Measurements from ENCODE around the gene TEDDM1. TPM values are rescaled to one million over a fixed set of nuclear protein-coding genes. Genes with fewer than 3 reads are reported as not detected.
A peak's percentile ranks its signal among the peaks of the same experiment; 100 is the strongest.
"Not testable (repeated sequence)": the region's sequence is repeated elsewhere in the genome, so short reads cannot be mapped to it uniquely, and the experiment has no call there.

TEDDM1 gene
- total RNA-seq, 1 donor from 2014 or later: not detected

GRCh38 chr1:182386980-182387379, 13.5 kb downstream of the TEDDM1 start:
- intact Hi-C loops (cut with DNase I): no loop called here
- no peak for DNase-seq
- no peak for ATAC-seq (ENCODE audit: poor library complexity)

GRCh38 chr1:182385885-182386853, 14.3 kb downstream of the TEDDM1 start:
- DNase-seq (no peak), ATAC-seq (ENCODE audit: poor library complexity) (no peak)
- intact Hi-C loops (cut with DNase I): no loop called here

- ATAC-seq (ENCODE audit: poor library complexity): no peak
- intact Hi-C loops (cut with DNase I): no loop called here
- no peak for DNase-seq
Observed at GRCh38 chr1:182384387-182384960, 16.0 kb downstream of the TEDDM1 start.

GRCh38 chr1:182383934-182384333, 16.5 kb downstream of the TEDDM1 start:
- no peak for ATAC-seq (ENCODE audit: poor library complexity)
- DNase-seq: no peak
- intact Hi-C loops (cut with DNase I): no loop called here

- DNase-seq (no peak), ATAC-seq (ENCODE audit: poor library complexity) (no peak)
- intact Hi-C loops (cut with DNase I): no loop called here
Observed at GRCh38 chr1:182383037-182383661, 17.3 kb downstream of the TEDDM1 start.

GRCh38 chr1:182381962-182382819, 18.3 kb downstream of the TEDDM1 start:
- DNase-seq (no peak), ATAC-seq (ENCODE audit: poor library complexity) (no peak)
- intact Hi-C loops (cut with DNase I): no loop called here

GRCh38 chr1:182380199-182380598, 20.3 kb downstream of the TEDDM1 start:
- ATAC-seq (ENCODE audit: poor library complexity) (peak; percentile 6), DNase-seq (no peak)
- intact Hi-C loops (cut with DNase I): no loop called here

- DNase-seq; intact Hi-C loops (cut with DNase I): not testable (repeated sequence)
- peak; percentile 5 for ATAC-seq (ENCODE audit: poor library complexity)
Observed at GRCh38 chr1:182379781-182380180, 20.7 kb downstream of the TEDDM1 start.

- intact Hi-C loops (cut with DNase I): no loop called here
- no peak for DNase-seq
- no peak for ATAC-seq (ENCODE audit: poor library complexity)
Observed at GRCh38 chr1:182376936-182377574, 23.4 kb downstream of the TEDDM1 start.

- intact Hi-C loops (cut with DNase I): no loop called here
- peak; percentile 45 for ATAC-seq (ENCODE audit: poor library complexity)
Observed at GRCh38 chr1:182374101-182374834, 26.2 kb downstream of the TEDDM1 start.

GRCh38 chr1:182370532-182370931, 29.9 kb downstream of the TEDDM1 start:
- ATAC-seq (ENCODE audit: poor library complexity): no peak
- DNase-seq: no peak
- intact Hi-C loops (cut with DNase I): no loop called here

More at GRCh38 chr1:182374101-182374834, 26.2 kb downstream of the TEDDM1 start:
- DNase-seq: no peak

- ATAC-seq (ENCODE audit: poor library complexity) (no peak), DNase-seq (no peak)
- intact Hi-C loops (cut with DNase I): no loop called here
Observed at GRCh38 chr1:182368903-182369302, 31.6 kb downstream of the TEDDM1 start.

GRCh38 chr1:182368358-182368757, 32.1 kb downstream of the TEDDM1 start:
- no peak for DNase-seq
- intact Hi-C loops (cut with DNase I): no loop called here
- ATAC-seq (ENCODE audit: poor library complexity): peak; percentile 18

- no peak for DNase-seq
- intact Hi-C loops (cut with DNase I): no loop called here
- peak; percentile 54 for ATAC-seq (ENCODE audit: poor library complexity)
Observed at GRCh38 chr1:182367926-182368325, 32.5 kb downstream of the TEDDM1 start.

- DNase-seq (no peak), ATAC-seq (ENCODE audit: poor library complexity) (no peak)
- intact Hi-C loops (cut with DNase I): no loop called here
Observed at GRCh38 chr1:182366596-182366995, 33.9 kb downstream of the TEDDM1 start.

- no peak for ATAC-seq (ENCODE audit: poor library complexity)
- intact Hi-C loops (cut with DNase I): no loop called here
- no peak for DNase-seq
Observed at GRCh38 chr1:182359645-182360044, 40.8 kb downstream of the TEDDM1 start.

GRCh38 chr1:182357913-182358312, 42.6 kb downstream of the TEDDM1 start:
- intact Hi-C loops (cut with DNase I): no loop called here
- DNase-seq: no peak
- ATAC-seq (ENCODE audit: poor library complexity): peak; percentile 35

GRCh38 chr1:182357171-182357570, 43.3 kb downstream of the TEDDM1 start:
- ATAC-seq (ENCODE audit: poor library complexity) (no peak), DNase-seq (no peak)
- intact Hi-C loops (cut with DNase I): no loop called here
